Neural cell (in vitro differentiated cells): Measurements from ENCODE around the gene CLCNKA. TPM values are rescaled to one million over a fixed set of nuclear protein-coding genes. Genes with fewer than 3 reads are reported as not detected.

Experiments
- H2AFZ ChIP-seq: fragments of 200-600, 300-800 bp; sonication (generic), shearing (Covaris generic); 2 replicates; pipeline ENCODE4 v1.6.0; 2014; ENCODE audit warnings: low read depth, mild to moderate bottlenecking, antibody characterized with exemption, low read length, moderate library complexity
- H3F3A ChIP-seq: fragments of 200-600 bp; shearing (Covaris generic); 2 replicates; pipeline ENCODE4 v1.6.1; 2016; ENCODE audit warnings: mild to moderate bottlenecking, moderate library complexity, mixed read lengths, antibody characterized with exemption, low read length; ENCODE audit not compliant: insufficient read depth, poor library complexity, severe bottlenecking
- H3K27ac ChIP-seq: fragments of 200-600, 300-800 bp; sonication (generic), shearing (Covaris generic); 2 replicates; pipeline ENCODE4 v1.5.1; 2014; ENCODE audit warnings: mild to moderate bottlenecking, low read length, moderate library complexity
- H3K27me3 ChIP-seq: fragments of 300-800, 200-600 bp; sonication (generic), shearing (Covaris generic); 2 replicates; pipeline ENCODE4 v1.6.0; 2014; ENCODE audit warnings: mild to moderate bottlenecking, low read depth, low read length, moderate library complexity; ENCODE audit not compliant: insufficient read depth
- H3K36me3 ChIP-seq: fragments of 300-800, 200-600 bp; sonication (generic), shearing (Covaris generic); 2 replicates; pipeline ENCODE4 v1.5.1; 2014; ENCODE audit warnings: mild to moderate bottlenecking, antibody characterized with exemption, low read length, moderate library complexity; ENCODE audit not compliant: insufficient read depth
- H3K4me2 ChIP-seq: fragments of 300-800, 200-600 bp; sonication (generic), shearing (Covaris generic); 2 replicates; pipeline ENCODE4 v1.6.0; 2014; ENCODE audit warnings: mild to moderate bottlenecking, low read length
- H3K4me3 ChIP-seq: fragments of 300-800, 200-600 bp; sonication (generic), shearing (Covaris generic); 2 replicates; pipeline ENCODE4 v1.5.1; 2014; ENCODE audit warnings: mild to moderate bottlenecking, low read length, moderate library complexity
- H3K79me2 ChIP-seq: fragments of 200-600 bp; shearing (Covaris generic); replicated peaks from 2 replicates; pipeline ENCODE4 v1.6.0; 2014; ENCODE audit warnings: mild to moderate bottlenecking, low read length, moderate library complexity; ENCODE audit not compliant: insufficient read depth
- H3K9ac ChIP-seq: fragments of 300-800, 200-600 bp; sonication (generic), shearing (Covaris generic); 2 replicates; pipeline ENCODE4 v1.6.1; 2016; ENCODE audit warnings: mild to moderate bottlenecking, low read length, mixed read lengths
- H3K9me2 ChIP-seq: fragments of 200-600 bp; shearing (Covaris generic); 2 replicates; pipeline ENCODE4 v1.6.1; 2016; ENCODE audit warnings: mild to moderate bottlenecking, low read length, mixed read lengths; ENCODE audit not compliant: insufficient read depth
- H3K9me3 ChIP-seq: fragments of 200-600, 300-800 bp; sonication (generic), shearing (Covaris generic); 2 replicates; pipeline ENCODE4 v1.6.1; 2016; ENCODE audit warnings: mild to moderate bottlenecking, mixed run types, low read length, moderate library complexity, mixed read lengths
- H4K20me1 ChIP-seq: fragments of 200-600 bp; shearing (Covaris generic); 2 replicates; pipeline ENCODE4 v1.6.1; 2016; ENCODE audit warnings: mild to moderate bottlenecking, mixed run types; ENCODE audit not compliant: insufficient read depth
- EP300 ChIP-seq: fragments of 450-650 bp; conservative IDR thresholded peaks from 2 replicates; pipeline ENCODE4 v1.6.1; 2014; ENCODE audit warnings: antibody characterized with exemption, mild to moderate bottlenecking, moderate library complexity; ENCODE audit not compliant: poor library complexity, severe bottlenecking
- EZH2 ChIP-seq: fragments of 200-600, 300-800 bp; shearing (Covaris generic), sonication (generic); IDR thresholded peaks from 2 replicates; pipeline ENCODE4 v1.6.1; 2014; ENCODE audit warnings: antibody characterized with exemption, low read length, borderline replicate concordance, mild to moderate bottlenecking; ENCODE audit not compliant: insufficient read depth, poor library complexity, severe bottlenecking
- MXI1 ChIP-seq: fragments of 450-650 bp; conservative IDR thresholded peaks from 2 replicates; pipeline ENCODE4 v1.6.1; 2014; ENCODE audit warnings: antibody characterized with exemption, mild to moderate bottlenecking; ENCODE audit not compliant: poor library complexity, severe bottlenecking
- POLR2AphosphoS5 ChIP-seq: IDR thresholded peaks from 2 replicates; pipeline ENCODE4 v1.6.1; 2012
- RAD21 ChIP-seq: fragments of 450-650 bp; conservative IDR thresholded peaks from 2 replicates; pipeline ENCODE4 v1.6.1; 2014; ENCODE audit warnings: antibody characterized with exemption, mild to moderate bottlenecking, moderate library complexity
- SMC3 ChIP-seq: fragments of 450-650 bp; conservative IDR thresholded peaks from 2 replicates; pipeline ENCODE4 v1.6.1; 2014; ENCODE audit warnings: antibody characterized with exemption, mild to moderate bottlenecking, moderate library complexity; ENCODE audit not compliant: poor library complexity
- TAF1 ChIP-seq: IDR thresholded peaks from 2 replicates; pipeline ENCODE4 v1.6.1; 2012; ENCODE audit warnings: low read depth
- polyA plus RNA-seq: library from polyadenylated mRNA; depleted of rRNA; stranded (reverse); fragments of >200 nt; gene quantifications from 2 replicates; pipeline ENCODE4 v1.2.3, GENCODE V29; 2014
- TF ChIP-seq, protein P1 (sequence below): IDR thresholded peaks from 2 replicates; pipeline ENCODE4 v1.6.1; 2012; ENCODE audit warnings: borderline replicate concordance
- TF ChIP-seq, protein P2 (sequence below): fragments of 450-650 bp; IDR thresholded peaks from 2 replicates; pipeline ENCODE4 v1.5.1; 2014; ENCODE audit warnings: antibody characterized with exemption, mild to moderate bottlenecking, moderate library complexity; ENCODE audit not compliant: poor library complexity, severe bottlenecking

Gene CLCNKA
- polyA plus RNA-seq, 1 donor from 2014 or later = not detected

DNA sequence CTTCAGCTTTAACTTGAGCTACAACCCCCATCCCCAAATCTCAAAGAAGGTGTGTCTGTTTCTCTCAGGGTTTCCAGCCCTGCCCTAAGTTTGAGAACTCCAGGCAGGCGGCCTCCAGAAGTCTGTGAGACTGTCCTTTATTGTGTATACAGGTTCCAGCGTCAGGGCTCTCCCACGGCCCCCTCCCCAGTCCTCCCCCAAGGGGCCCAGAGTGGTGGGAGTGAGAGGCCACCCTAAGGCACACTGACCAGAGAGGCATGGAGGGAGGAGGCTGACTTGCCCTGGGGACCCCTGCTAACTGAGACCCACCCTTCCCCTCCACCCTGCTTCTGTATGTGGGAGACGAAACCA, 8.0 kb upstream of the CLCNKA start:
- Histone ChIP-seq H3K9me2 (no peaks in the 10 kb centered on the region), H3K4me2 (no peak overlapping the region), H3K36me3 (no peaks in the 10 kb centered on the region), H3K79me2 (no peaks in the 10 kb centered on the region), H3K27me3 (no peaks in the 10 kb centered on the region), H3K9ac (no peak overlapping the region), H4K20me1 (no peaks in the 10 kb centered on the region), H3K4me3 (no peak overlapping the region), H3K27ac (no peak overlapping the region), H3K9me3 (no peaks in the 10 kb centered on the region), H2AFZ (no peak overlapping the region), H3F3A (no peaks in the 10 kb centered on the region)
- TF ChIP-seq EZH2 (no peak), TAF1 (no peak)

DNA sequence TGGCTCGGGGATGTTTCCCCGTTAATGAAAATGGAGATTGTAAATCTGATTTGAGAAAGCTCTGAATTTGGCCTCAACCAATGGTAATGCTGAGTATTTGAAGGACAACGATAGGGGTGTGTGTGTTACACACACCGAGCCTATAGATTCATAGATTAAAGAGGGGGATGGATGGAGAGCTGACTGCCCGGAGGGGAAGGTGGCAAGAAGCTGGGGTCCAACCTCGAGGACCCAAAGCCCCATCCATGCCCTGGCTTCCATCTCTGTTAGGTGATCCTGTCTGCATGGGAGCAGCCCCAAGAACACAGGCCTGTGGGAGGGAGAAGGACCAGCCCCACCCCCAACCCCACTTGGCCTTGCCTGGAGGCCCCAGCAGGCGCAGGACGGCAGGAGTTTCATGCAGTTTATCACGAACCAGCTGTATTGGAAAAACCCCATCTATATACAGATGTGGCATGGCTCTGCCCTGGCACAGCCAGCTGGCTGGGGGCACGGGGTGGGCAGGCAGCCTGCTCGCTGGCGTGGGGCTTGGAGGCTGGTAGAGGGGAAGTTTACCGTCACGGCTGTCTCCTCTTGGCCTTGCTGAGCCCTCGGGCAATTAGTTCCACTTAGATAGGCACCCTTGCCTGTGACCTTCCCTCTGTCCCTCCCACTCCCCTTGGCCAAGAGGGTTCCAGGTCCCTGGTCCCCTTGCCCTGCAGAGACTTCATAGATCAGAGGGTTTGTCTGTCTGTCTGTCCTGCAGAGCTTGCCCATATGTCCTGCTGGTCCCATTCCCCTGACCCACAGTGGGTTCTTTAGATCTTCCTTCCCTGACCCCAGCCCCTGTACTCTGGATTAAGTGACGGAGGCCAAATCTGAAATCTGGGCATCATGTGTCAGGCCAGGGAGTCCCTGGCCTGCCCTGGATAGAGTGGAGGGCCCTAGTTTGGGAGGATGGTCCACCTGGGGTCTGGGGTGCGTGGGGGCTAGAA, 7.0 kb upstream of the CLCNKA start:
- Histone ChIP-seq H3K79me2 (no peaks in the 10 kb centered on the region), H4K20me1 (no peaks in the 10 kb centered on the region), H3K4me3 (no peak overlapping the region), H3K4me2 (no peak overlapping the region), H3K9me3 (no peaks in the 10 kb centered on the region), H3K9ac (no peak overlapping the region), H3K36me3 (no peaks in the 10 kb centered on the region), H3K27me3 (no peaks in the 10 kb centered on the region), H3K9me2 (no peaks in the 10 kb centered on the region), H3K27ac (no peak overlapping the region), H2AFZ (no peak overlapping the region), H3F3A (no peaks in the 10 kb centered on the region)
- TF ChIP-seq, protein P1, sequence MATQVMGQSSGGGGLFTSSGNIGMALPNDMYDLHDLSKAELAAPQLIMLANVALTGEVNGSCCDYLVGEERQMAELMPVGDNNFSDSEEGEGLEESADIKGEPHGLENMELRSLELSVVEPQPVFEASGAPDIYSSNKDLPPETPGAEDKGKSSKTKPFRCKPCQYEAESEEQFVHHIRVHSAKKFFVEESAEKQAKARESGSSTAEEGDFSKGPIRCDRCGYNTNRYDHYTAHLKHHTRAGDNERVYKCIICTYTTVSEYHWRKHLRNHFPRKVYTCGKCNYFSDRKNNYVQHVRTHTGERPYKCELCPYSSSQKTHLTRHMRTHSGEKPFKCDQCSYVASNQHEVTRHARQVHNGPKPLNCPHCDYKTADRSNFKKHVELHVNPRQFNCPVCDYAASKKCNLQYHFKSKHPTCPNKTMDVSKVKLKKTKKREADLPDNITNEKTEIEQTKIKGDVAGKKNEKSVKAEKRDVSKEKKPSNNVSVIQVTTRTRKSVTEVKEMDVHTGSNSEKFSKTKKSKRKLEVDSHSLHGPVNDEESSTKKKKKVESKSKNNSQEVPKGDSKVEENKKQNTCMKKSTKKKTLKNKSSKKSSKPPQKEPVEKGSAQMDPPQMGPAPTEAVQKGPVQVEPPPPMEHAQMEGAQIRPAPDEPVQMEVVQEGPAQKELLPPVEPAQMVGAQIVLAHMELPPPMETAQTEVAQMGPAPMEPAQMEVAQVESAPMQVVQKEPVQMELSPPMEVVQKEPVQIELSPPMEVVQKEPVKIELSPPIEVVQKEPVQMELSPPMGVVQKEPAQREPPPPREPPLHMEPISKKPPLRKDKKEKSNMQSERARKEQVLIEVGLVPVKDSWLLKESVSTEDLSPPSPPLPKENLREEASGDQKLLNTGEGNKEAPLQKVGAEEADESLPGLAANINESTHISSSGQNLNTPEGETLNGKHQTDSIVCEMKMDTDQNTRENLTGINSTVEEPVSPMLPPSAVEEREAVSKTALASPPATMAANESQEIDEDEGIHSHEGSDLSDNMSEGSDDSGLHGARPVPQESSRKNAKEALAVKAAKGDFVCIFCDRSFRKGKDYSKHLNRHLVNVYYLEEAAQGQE = no peak
- TF ChIP-seq EZH2 (no peak), EP300 (no peak), RAD21 (no peak), TAF1 (no peak), SMC3 (no peak), POLR2AphosphoS5 (no peak), MXI1 (no peak)
- TF ChIP-seq, protein P2, sequence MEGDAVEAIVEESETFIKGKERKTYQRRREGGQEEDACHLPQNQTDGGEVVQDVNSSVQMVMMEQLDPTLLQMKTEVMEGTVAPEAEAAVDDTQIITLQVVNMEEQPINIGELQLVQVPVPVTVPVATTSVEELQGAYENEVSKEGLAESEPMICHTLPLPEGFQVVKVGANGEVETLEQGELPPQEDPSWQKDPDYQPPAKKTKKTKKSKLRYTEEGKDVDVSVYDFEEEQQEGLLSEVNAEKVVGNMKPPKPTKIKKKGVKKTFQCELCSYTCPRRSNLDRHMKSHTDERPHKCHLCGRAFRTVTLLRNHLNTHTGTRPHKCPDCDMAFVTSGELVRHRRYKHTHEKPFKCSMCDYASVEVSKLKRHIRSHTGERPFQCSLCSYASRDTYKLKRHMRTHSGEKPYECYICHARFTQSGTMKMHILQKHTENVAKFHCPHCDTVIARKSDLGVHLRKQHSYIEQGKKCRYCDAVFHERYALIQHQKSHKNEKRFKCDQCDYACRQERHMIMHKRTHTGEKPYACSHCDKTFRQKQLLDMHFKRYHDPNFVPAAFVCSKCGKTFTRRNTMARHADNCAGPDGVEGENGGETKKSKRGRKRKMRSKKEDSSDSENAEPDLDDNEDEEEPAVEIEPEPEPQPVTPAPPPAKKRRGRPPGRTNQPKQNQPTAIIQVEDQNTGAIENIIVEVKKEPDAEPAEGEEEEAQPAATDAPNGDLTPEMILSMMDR = no peak
